ENCODE data around the gene BOLA3.

BOLA3 gene

DNA sequence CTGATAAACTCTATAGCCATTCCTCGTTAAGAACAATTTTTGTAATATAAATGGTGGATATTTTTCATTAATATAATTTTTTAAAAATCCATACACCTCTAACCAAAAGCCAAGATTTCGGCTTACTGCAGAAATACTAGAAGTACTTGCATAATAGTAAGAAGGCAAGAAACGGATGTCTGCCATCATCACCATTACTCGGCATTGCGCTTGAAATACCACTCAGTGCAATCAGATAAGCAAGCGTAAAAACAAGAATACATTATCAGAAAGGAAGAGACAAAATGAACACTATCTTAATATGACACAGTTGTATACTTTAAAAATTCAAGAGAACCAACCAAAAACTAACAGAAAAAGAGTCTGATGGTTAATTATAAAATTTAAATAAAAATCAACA, 15.2 kb upstream of the BOLA3 start:
- no peaks in the 10 kb centered on the region for H3K4me1 ChIP-seq (ENCODE audit: low read length)
- no peak for TF ChIP-seq EZH2phosphoT487 (IDR thresholded peaks at IDR 0.05; ENCODE audit: low read length)
- TF ChIP-seq, protein P1, sequence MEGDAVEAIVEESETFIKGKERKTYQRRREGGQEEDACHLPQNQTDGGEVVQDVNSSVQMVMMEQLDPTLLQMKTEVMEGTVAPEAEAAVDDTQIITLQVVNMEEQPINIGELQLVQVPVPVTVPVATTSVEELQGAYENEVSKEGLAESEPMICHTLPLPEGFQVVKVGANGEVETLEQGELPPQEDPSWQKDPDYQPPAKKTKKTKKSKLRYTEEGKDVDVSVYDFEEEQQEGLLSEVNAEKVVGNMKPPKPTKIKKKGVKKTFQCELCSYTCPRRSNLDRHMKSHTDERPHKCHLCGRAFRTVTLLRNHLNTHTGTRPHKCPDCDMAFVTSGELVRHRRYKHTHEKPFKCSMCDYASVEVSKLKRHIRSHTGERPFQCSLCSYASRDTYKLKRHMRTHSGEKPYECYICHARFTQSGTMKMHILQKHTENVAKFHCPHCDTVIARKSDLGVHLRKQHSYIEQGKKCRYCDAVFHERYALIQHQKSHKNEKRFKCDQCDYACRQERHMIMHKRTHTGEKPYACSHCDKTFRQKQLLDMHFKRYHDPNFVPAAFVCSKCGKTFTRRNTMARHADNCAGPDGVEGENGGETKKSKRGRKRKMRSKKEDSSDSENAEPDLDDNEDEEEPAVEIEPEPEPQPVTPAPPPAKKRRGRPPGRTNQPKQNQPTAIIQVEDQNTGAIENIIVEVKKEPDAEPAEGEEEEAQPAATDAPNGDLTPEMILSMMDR (IDR thresholded peaks at IDR 0.05; ENCODE audit: low read length) = no peak
- no peak for TF ChIP-seq EZH2 (optimal IDR thresholded peaks at IDR 0.05; ENCODE audit: low read depth, low read length)
- H3K9me2 ChIP-seq (replicated peaks; ENCODE audit: insufficient read depth, low read length) = no peaks in the 10 kb centered on the region
- H3K27ac ChIP-seq (ENCODE audit: low read length) = no peak overlapping the region
- no peaks in the 10 kb centered on the region for H3K9me3 ChIP-seq (replicated peaks; ENCODE audit: insufficient read depth, low read length)
- H3K9ac ChIP-seq (ENCODE audit: low read length) = no peak overlapping the region
- no peaks in the 10 kb centered on the region for H3F3A ChIP-seq (ENCODE audit: insufficient read depth, low read length)
- no peak overlapping the region for H2AFZ ChIP-seq (ENCODE audit: low read length)
- H3K4me3 ChIP-seq (ENCODE audit: low read length) = no peak overlapping the region
- no peak for DNase-seq
- H4K20me1 ChIP-seq (ENCODE audit: insufficient read depth, low read length) = no peaks in the 10 kb centered on the region; the same call in 1 of the 2 replicates
- H3K79me2 ChIP-seq (ENCODE audit: low read length) = peaks cover 55% of the 10 kb centered on the region
- H3K4me2 ChIP-seq (ENCODE audit: low read depth, low read length) = no peak overlapping the region
- no peaks in the 10 kb centered on the region for H3K27me3 ChIP-seq (replicated peaks; ENCODE audit: insufficient read depth, low read length)
- H3K36me3 ChIP-seq (replicated peaks; ENCODE audit: insufficient read depth, low read length) = peaks cover 3% of the 10 kb centered on the region; the same call in 1 of the 2 replicates

DNA sequence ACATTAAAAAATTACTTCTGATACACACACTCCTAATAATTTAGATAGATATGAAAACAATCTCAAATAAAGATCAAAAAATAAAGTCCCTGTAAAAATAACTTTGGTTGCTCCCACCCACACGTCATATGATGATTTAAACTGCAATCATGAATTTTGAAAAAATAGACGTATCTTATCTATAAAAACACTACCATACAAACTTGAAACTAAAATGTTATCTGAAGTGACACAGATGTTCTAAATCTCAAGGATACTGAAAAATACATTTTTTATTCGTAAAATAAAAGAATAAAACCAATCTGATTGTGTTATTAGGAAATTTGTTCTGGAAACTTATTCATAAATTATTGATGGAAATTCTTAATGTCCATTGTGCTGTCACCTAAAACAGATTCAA, 8.1 kb upstream of the BOLA3 start:
- no peaks in the 10 kb centered on the region for H3K4me1 ChIP-seq (ENCODE audit: low read length)
- H3K79me2 ChIP-seq (ENCODE audit: low read length) = peaks cover 10% of the 10 kb centered on the region; the same call in 1 of the 2 replicates
- peaks cover 10% of the 10 kb centered on the region; the same call in 1 of the 2 replicates for H3K36me3 ChIP-seq (replicated peaks; ENCODE audit: insufficient read depth, low read length)
- H4K20me1 ChIP-seq (ENCODE audit: insufficient read depth, low read length) = no peaks in the 10 kb centered on the region; the same call in 1 of the 2 replicates
- no peak overlapping the region for H3K27ac ChIP-seq (ENCODE audit: low read length)
- no peak overlapping the region for H3K4me3 ChIP-seq (ENCODE audit: low read length)
- no peaks in the 10 kb centered on the region for H3K9me2 ChIP-seq (replicated peaks; ENCODE audit: insufficient read depth, low read length)
- no peak for DNase-seq
- H3K9me3 ChIP-seq (replicated peaks; ENCODE audit: insufficient read depth, low read length) = no peaks in the 10 kb centered on the region
- H3K4me2 ChIP-seq (ENCODE audit: low read depth, low read length) = no peak overlapping the region
- H2AFZ ChIP-seq (ENCODE audit: low read length) = no peak overlapping the region
- TF ChIP-seq, protein P1 (IDR thresholded peaks at IDR 0.05; ENCODE audit: low read length) = no peak
- TF ChIP-seq EZH2phosphoT487 (IDR thresholded peaks at IDR 0.05; ENCODE audit: low read length) = no peak
- no peak for TF ChIP-seq EZH2 (optimal IDR thresholded peaks at IDR 0.05; ENCODE audit: low read depth, low read length)
- H3F3A ChIP-seq (ENCODE audit: insufficient read depth, low read length) = peaks cover 12% of the 10 kb centered on the region; the same call in 1 of the 2 replicates
- H3K27me3 ChIP-seq (replicated peaks; ENCODE audit: insufficient read depth, low read length) = no peaks in the 10 kb centered on the region
- no peak overlapping the region for H3K9ac ChIP-seq (ENCODE audit: low read length)

DNA sequence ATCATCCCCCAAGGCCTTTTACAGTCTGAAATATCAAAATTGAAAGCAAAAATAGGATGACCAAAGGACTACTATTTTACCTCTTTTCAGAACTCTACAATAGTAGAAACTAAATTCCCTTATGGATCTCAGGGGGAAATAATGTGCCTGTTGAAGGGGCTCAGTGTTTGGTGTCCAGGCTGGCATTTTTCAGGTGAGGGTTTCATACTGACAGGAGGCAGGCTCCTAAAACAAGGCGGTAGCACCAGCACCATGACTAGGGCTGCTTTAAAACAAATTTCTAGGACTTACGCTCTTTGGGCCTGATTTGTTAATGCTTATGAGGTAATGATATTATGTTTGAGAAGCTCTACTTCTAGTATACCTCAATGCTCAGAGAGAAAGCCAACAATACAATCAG, 5.2 kb upstream of the BOLA3 start:
- peaks cover 10% of the 10 kb centered on the region; the same call in 1 of the 2 replicates for H3K36me3 ChIP-seq (replicated peaks; ENCODE audit: insufficient read depth, low read length)

More for the DNA sequence above, 5.2 kb upstream of the BOLA3 start:
- H3F3A ChIP-seq (ENCODE audit: insufficient read depth, low read length) = peaks cover 25% of the 10 kb centered on the region
- H3K9me3 ChIP-seq (replicated peaks; ENCODE audit: insufficient read depth, low read length) = no peaks in the 10 kb centered on the region
- TF ChIP-seq, protein P1 (IDR thresholded peaks at IDR 0.05; ENCODE audit: low read length) = no peak
- no peak for TF ChIP-seq EZH2phosphoT487 (IDR thresholded peaks at IDR 0.05; ENCODE audit: low read length)
- no peak for TF ChIP-seq EZH2 (optimal IDR thresholded peaks at IDR 0.05; ENCODE audit: low read depth, low read length)
- H3K79me2 ChIP-seq (ENCODE audit: low read length) = peaks cover 10% of the 10 kb centered on the region; the same call in 1 of the 2 replicates
- H3K4me1 ChIP-seq (ENCODE audit: low read length) = peaks cover 9% of the 10 kb centered on the region; the same call in 1 of the 2 replicates
- H3K9ac ChIP-seq (ENCODE audit: low read length) = no peak overlapping the region
- H3K9me2 ChIP-seq (replicated peaks; ENCODE audit: insufficient read depth, low read length) = no peaks in the 10 kb centered on the region
- DNase-seq = no peak
- no peaks in the 10 kb centered on the region for H3K27me3 ChIP-seq (replicated peaks; ENCODE audit: insufficient read depth, low read length)
- no peak overlapping the region for H3K4me2 ChIP-seq (ENCODE audit: low read depth, low read length)
- no peak overlapping the region for H2AFZ ChIP-seq (ENCODE audit: low read length)
- H3K27ac ChIP-seq (ENCODE audit: low read length) = no peak overlapping the region
- H4K20me1 ChIP-seq (ENCODE audit: insufficient read depth, low read length) = no peaks in the 10 kb centered on the region; the same call in 1 of the 2 replicates
- no peak overlapping the region for H3K4me3 ChIP-seq (ENCODE audit: low read length)

Data from MM.1S (cell line).